HG02642 (cell line): Measurements from ENCODE around the gene AMOTL1.
"Not testable (repeated sequence)": the region's sequence is repeated elsewhere in the genome, so short reads cannot be mapped to it uniquely, and the experiment has no call there.

Experiments
- ATAC-seq: cut with Tn5 transposase; IDR thresholded peaks from one replicate; pipeline ENCODE4 v1.9.1; 2021; ENCODE audit warnings: mild to moderate bottlenecking; ENCODE audit not compliant: unreplicated experiment, poor library complexity

Gene AMOTL1

GRCh38 chr11:94840209-94840608 lies 72.1 kb downstream of the AMOTL1 start:
- ATAC-seq = no peak

GRCh38 chr11:94844031-94844430 lies 75.9 kb downstream of the AMOTL1 start:
- ATAC-seq = no peak

GRCh38 chr11:94845622-94846021 lies 77.5 kb downstream of the AMOTL1 start:
- ATAC-seq = no peak

GRCh38 chr11:94849839-94850238 lies 81.7 kb downstream of the AMOTL1 start:
- ATAC-seq = no peak

- ATAC-seq = no peak
These were observed 83.9 kb downstream of the AMOTL1 start for GRCh38 chr11:94851864-94852636.

- ATAC-seq = not testable (repeated sequence)
These were observed 85.1 kb downstream of the AMOTL1 start for GRCh38 chr11:94853288-94853687.

GRCh38 chr11:94853836-94854235 lies 85.7 kb downstream of the AMOTL1 start:
- no peak for ATAC-seq

GRCh38 chr11:94854770-94855633 lies 86.8 kb downstream of the AMOTL1 start:
- no peak for ATAC-seq

- no peak for ATAC-seq
These were observed 87.5 kb downstream of the AMOTL1 start for GRCh38 chr11:94855666-94856065.

- no peak for ATAC-seq
These were observed 88.3 kb downstream of the AMOTL1 start for GRCh38 chr11:94856443-94856842.

- no peak for ATAC-seq
These were observed 89.2 kb downstream of the AMOTL1 start for GRCh38 chr11:94857337-94857736.

- ATAC-seq = no peak
These were observed 90.0 kb downstream of the AMOTL1 start for GRCh38 chr11:94858012-94858705.

- no peak for ATAC-seq
These were observed 92.2 kb downstream of the AMOTL1 start for GRCh38 chr11:94860333-94860732.

GRCh38 chr11:94861306-94861845 lies 93.2 kb downstream of the AMOTL1 start:
- no peak for ATAC-seq

- ATAC-seq = no peak
These were observed 95.0 kb downstream of the AMOTL1 start for GRCh38 chr11:94862926-94863880.

GRCh38 chr11:94864506-94865045 lies 96.4 kb downstream of the AMOTL1 start:
- ATAC-seq = no peak

- no peak for ATAC-seq
These were observed 98.2 kb downstream of the AMOTL1 start for GRCh38 chr11:94866231-94866822.

GRCh38 chr11:94866936-94867795 lies 99.0 kb downstream of the AMOTL1 start:
- no peak for ATAC-seq
